ENCODE results near the gene LENEP.

LENEP gene

GRCh38 chr1:154999571-155000410, 6.4 kb downstream of the LENEP start:
- FAIRE-seq: no peak

GRCh38 chr1:155000411-155000725, 7.0 kb downstream of the LENEP start:
- no peak for FAIRE-seq

GRCh38 chr1:155000726-155001424, 7.5 kb downstream of the LENEP start:
- FAIRE-seq: no peak

- FAIRE-seq: no peak
These were observed 8.0 kb downstream of the LENEP start for GRCh38 chr1:155001425-155001674.

- FAIRE-seq: no peak
These were observed 8.5 kb downstream of the LENEP start for GRCh38 chr1:155001675-155002463.

- no peak for FAIRE-seq
These were observed 9.3 kb downstream of the LENEP start, which contains the start of gene ZBTB7B for GRCh38 chr1:155002464-155003226. ZBTB7B (plus strand) TSS chr1:155002802; CDS start chr1:155014661, 11,859 bp downstream.

- FAIRE-seq: no peak
These were observed 9.9 kb downstream of the LENEP start for GRCh38 chr1:155003227-155003765.

- FAIRE-seq: no peak
These were observed 10.5 kb downstream of the LENEP start for GRCh38 chr1:155003766-155004351.

- FAIRE-seq: no peak
These were observed 11.1 kb downstream of the LENEP start for GRCh38 chr1:155004352-155005075.

GRCh38 chr1:155005076-155006011, 12.0 kb downstream of the LENEP start:
- no peak for FAIRE-seq

GRCh38 chr1:155006601-155007101, 13.3 kb downstream of the LENEP start:
- FAIRE-seq: no peak

- FAIRE-seq: no peak
These were observed 14.0 kb downstream of the LENEP start for GRCh38 chr1:155007251-155007828.

- FAIRE-seq: no peak
These were observed 14.9 kb downstream of the LENEP start for GRCh38 chr1:155008015-155008941.

- no peak for FAIRE-seq
These were observed 15.9 kb downstream of the LENEP start for GRCh38 chr1:155009221-155009711.

- FAIRE-seq: no peak
These were observed 16.4 kb downstream of the LENEP start for GRCh38 chr1:155009742-155010141.

- no peak for FAIRE-seq
These were observed 17.0 kb downstream of the LENEP start for GRCh38 chr1:155010211-155010918.

GRCh38 chr1:155011004-155011416, 17.6 kb downstream of the LENEP start:
- no peak for FAIRE-seq

Measured in colon (tissue), 2 donors.